Measurements from ENCODE around the gene HHATL. TPM values are rescaled to one million over a fixed set of nuclear protein-coding genes. Genes with fewer than 3 reads are reported as not detected.

HHATL gene
- polyA plus RNA-seq, 1 experiment, result not detected

- ChIA-PET POLR2A (interaction anchor here (0.6 kb wide), 1 partner anchor 913 kb away, joined by 3 read pairs; no protein-coding TSS in a partner anchor), CTCF (no interaction called here)
- TF ChIP-seq CTCF (IDR thresholded peaks at IDR 0.05; ENCODE audit: insufficient read depth, low read depth, low read length), result no peak
- no peak for DNase-seq (ENCODE audit: low read depth)
- H3K27me3 ChIP-seq (ENCODE audit: control insufficient read depth, insufficient read depth, low read length), result peaks cover 10% of the 10 kb centered on the region
- no peaks in the 10 kb centered on the region for H3K36me3 ChIP-seq (ENCODE audit: control insufficient read depth, insufficient read depth, low read length)
- H3K4me3 ChIP-seq (ENCODE audit: low read depth, low read length), result no peak within 1 kb of the TSS
These were observed 17.2 kb downstream of the HHATL start, which contains the start of gene KLHL40 for GRCh38 chr3:42685363-42685881. Gene KLHL40, plus strand, starts transcription at chr3:42685537. Its CDS starts 82 bp downstream, at chr3:42685619.

GRCh38 chr3:42684632-42685362, 17.8 kb downstream of the HHATL start:
- no peak for TF ChIP-seq CTCF (IDR thresholded peaks at IDR 0.05; ENCODE audit: insufficient read depth, low read depth, low read length)
- Histone ChIP-seq H3K4me3 (ENCODE audit: low read depth, low read length) (no peak overlapping the region), H3K36me3 (ENCODE audit: control insufficient read depth, insufficient read depth, low read length) (no peaks in the 10 kb centered on the region), H3K27me3 (ENCODE audit: control insufficient read depth, insufficient read depth, low read length) (peaks cover 8% of the 10 kb centered on the region)
- CTCF ChIA-PET, result no interaction called here
- POLR2A ChIA-PET, result interaction anchor here (0.6 kb wide), 1 partner anchor 914 kb away, joined by 3 read pairs; no protein-coding TSS in a partner anchor
- no peak for DNase-seq (ENCODE audit: low read depth)

GRCh38 chr3:42683875-42684598, 18.6 kb downstream of the HHATL start:
- TF ChIP-seq CTCF (IDR thresholded peaks at IDR 0.05; ENCODE audit: insufficient read depth, low read depth, low read length), result no peak
- ChIA-PET CTCF (no interaction called here), POLR2A (no interaction called here)
- Histone ChIP-seq H3K4me3 (ENCODE audit: low read depth, low read length) (no peak overlapping the region), H3K27me3 (ENCODE audit: control insufficient read depth, insufficient read depth, low read length) (peaks cover 8% of the 10 kb centered on the region), H3K36me3 (ENCODE audit: control insufficient read depth, insufficient read depth, low read length) (no peaks in the 10 kb centered on the region)
- DNase-seq (ENCODE audit: low read depth), result peak; percentile 80

GRCh38 chr3:42682301-42683070, 20.1 kb downstream of the HHATL start:
- Histone ChIP-seq H3K4me3 (ENCODE audit: low read depth, low read length) (no peak overlapping the region), H3K36me3 (ENCODE audit: control insufficient read depth, insufficient read depth, low read length) (no peaks in the 10 kb centered on the region), H3K27me3 (ENCODE audit: control insufficient read depth, insufficient read depth, low read length) (peaks cover 8% of the 10 kb centered on the region)
- ChIA-PET CTCF (no interaction called here), POLR2A (no interaction called here)
- no peak for TF ChIP-seq CTCF (IDR thresholded peaks at IDR 0.05; ENCODE audit: insufficient read depth, low read depth, low read length)
- DNase-seq (ENCODE audit: low read depth), result no peak

All from BJ (cell line).